Neural cell (in vitro differentiated cells): ENCODE measurements around the gene TANGO6.

Experiments used
- RAD21 ChIP-seq: fragments of 450-650 bp; conservative IDR thresholded peaks from 2 replicates; pipeline ENCODE4 v1.6.1; 2014; ENCODE audit warnings: antibody characterized with exemption, mild to moderate bottlenecking, moderate library complexity
- TAF1 ChIP-seq: IDR thresholded peaks from 2 replicates; pipeline ENCODE4 v1.6.1; 2012; ENCODE audit warnings: low read depth

GRCh38 chr16:68892214-68892613 lies 48.9 kb downstream of the TANGO6 start:
- TF ChIP-seq RAD21 (no peak), TAF1 (no peak)
